A673 (cell line): ENCODE measurements around the gene AKR1D1. TPM values are rescaled to one million over a fixed set of nuclear protein-coding genes. Genes with fewer than 3 reads are reported as not detected.
"Not testable (repeated sequence)": the region's sequence is repeated elsewhere in the genome, so short reads cannot be mapped to it uniquely, and the experiment has no call there.

Experiments used
- BruUV-seq: library from RNA; stranded (reverse); fragments of 400-500 nt; replicated peaks from 2 replicates; lab custom pipeline; 2021; lab: Mats Ljungman, UMichigan
- CTCF ChIA-PET: fragments of 300-600 bp; sonication (Branson Sonifier 250); formaldehyde crosslinking; loops from one replicate; lab custom pipeline; 2022; ENCODE audit warnings: antibody characterized with exemption; lab: Charles Lee
- POLR2A ChIA-PET: fragments of 300-600 bp; sonication (Branson Sonifier 250); formaldehyde crosslinking; loops from one replicate; lab custom pipeline; 2022; ENCODE audit warnings: antibody characterized with exemption; ENCODE audit not compliant: low non-redundant PET; lab: Charles Lee
- DNase-seq: peaks from one replicate; pipeline ENCODE4 v3.0.0-alpha.2; 2015; ENCODE audit warnings: low spot score
- H3K27ac ChIP-seq: fragments of 200-600 bp; sonication (generic); 2 replicates; pipeline ENCODE4 v1.5.1; 2016; ENCODE audit warnings: mixed run types, low read depth, mild to moderate bottlenecking, mixed read lengths, antibody characterized with exemption, low read length; ENCODE audit not compliant: poor library complexity, severe bottlenecking
- H3K27me3 ChIP-seq: fragments of 200-600 bp; sonication (generic); replicated peaks from 2 replicates; pipeline ENCODE4 v1.6.1; 2017; ENCODE audit warnings: mixed run types, low read depth, mild to moderate bottlenecking, mixed read lengths, antibody characterized with exemption, low read length; ENCODE audit not compliant: insufficient read depth, poor library complexity
- H3K36me3 ChIP-seq: fragments of 200-600 bp; sonication (generic); 2 replicates; pipeline ENCODE4 v1.6.1; 2016; ENCODE audit warnings: mixed run types, mild to moderate bottlenecking, mixed read lengths, antibody characterized with exemption, low read length; ENCODE audit not compliant: insufficient read depth, poor library complexity, severe bottlenecking
- H3K4me1 ChIP-seq: fragments of 200-600 bp; sonication (generic); 2 replicates; pipeline ENCODE4 v1.6.1; 2017; ENCODE audit warnings: mixed run types, mild to moderate bottlenecking, mixed read lengths, antibody characterized with exemption, low read length; ENCODE audit not compliant: insufficient read depth, poor library complexity, severe bottlenecking
- H3K4me3 ChIP-seq: fragments of 200-600 bp; sonication (generic); 2 replicates; pipeline ENCODE4 v1.5.1; 2016; ENCODE audit warnings: low read depth, mixed run types, mild to moderate bottlenecking, mixed read lengths, low read length; ENCODE audit not compliant: poor library complexity, severe bottlenecking
- H3K9me3 ChIP-seq: fragments of 200-600 bp; sonication (generic); 2 replicates; pipeline ENCODE4 v1.6.1; 2016; ENCODE audit warnings: mixed run types, low read depth, mild to moderate bottlenecking, mixed read lengths, antibody characterized with exemption, low read length; ENCODE audit not compliant: poor library complexity, severe bottlenecking
- CTCF ChIP-seq: fragments of 300-800, 200-600 bp; sonication (generic); conservative IDR thresholded peaks from 2 replicates; pipeline ENCODE4 v1.5.1; 2017; ENCODE audit warnings: low read depth, mild to moderate bottlenecking, antibody characterized with exemption, low read length, moderate library complexity, mixed read lengths
- EZH2 ChIP-seq: fragments of 200-600 bp; sonication (generic); IDR thresholded peaks from 2 replicates; pipeline ENCODE4 v1.6.1; 2017; ENCODE audit warnings: borderline replicate concordance, low read depth, mild to moderate bottlenecking, mixed read lengths, antibody characterized with exemption, low read length; ENCODE audit not compliant: poor library complexity, severe bottlenecking
- intact Hi-C: fragments of 100-400 bp; cut with micrococcal nuclease; formaldehyde crosslinking; loops from one replicate; pipeline ENCODE4 v1.10.0; 2022; ENCODE audit not compliant: unreplicated experiment
- total RNA-seq: library from RNA; stranded (reverse); gene quantifications from 2 replicates; pipeline ENCODE4 v1.2.3, GENCODE V29; 2021

The AKR1D1 gene
- total RNA-seq, 1 experiment from 2014 or later = not detected

DNA sequence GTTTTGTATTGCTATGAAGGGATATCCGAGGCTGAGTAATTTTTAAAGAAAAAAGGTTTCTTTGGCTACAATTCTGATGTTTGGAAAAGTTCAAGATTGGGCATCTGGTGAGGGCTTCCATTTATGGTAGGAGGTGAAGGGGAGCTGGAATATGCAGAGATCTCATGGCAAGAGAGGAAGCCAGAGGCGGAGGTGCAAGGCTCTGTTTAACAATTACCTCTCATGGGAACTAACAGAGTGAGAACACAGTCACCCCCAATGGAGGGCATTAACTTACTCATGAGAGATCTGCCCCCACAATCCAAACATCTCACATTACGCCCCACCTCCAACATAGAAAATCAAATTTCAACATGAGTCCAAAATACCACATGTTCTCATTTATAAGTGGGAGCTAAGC is 62.0 kb downstream of the AKR1D1 start:
- ChIA-PET CTCF (no interaction called here), POLR2A (no interaction called here)
- Histone ChIP-seq H3K36me3 (no peaks in the 10 kb centered on the region), H3K27me3 (no peaks in the 10 kb centered on the region), H3K4me1 (no peaks in the 10 kb centered on the region), H3K4me3 (no peak overlapping the region), H3K9me3 (no peaks in the 10 kb centered on the region), H3K27ac (no peak overlapping the region)
- DNase-seq = no peak
- no TSS peak for BruUV-seq
- intact Hi-C loops = no loop called here
- TF ChIP-seq EZH2 (no peak), CTCF (no peak)

- no peaks in the 10 kb centered on the region for H3K27me3 ChIP-seq
- H3K4me3 ChIP-seq = no peak overlapping the region
- TF ChIP-seq CTCF (no peak), EZH2 (no peak)
- ChIA-PET CTCF (no interaction called here), POLR2A (no interaction called here)
- no peaks in the 10 kb centered on the region for H3K36me3 ChIP-seq
- no peak overlapping the region for H3K27ac ChIP-seq
- no TSS peak for BruUV-seq
- intact Hi-C loops = no loop called here
- no peaks in the 10 kb centered on the region for H3K4me1 ChIP-seq
- DNase-seq = no peak
- no peaks in the 10 kb centered on the region for H3K9me3 ChIP-seq
These were observed 66.4 kb downstream of the AKR1D1 start for GRCh38 chr7:138142583-138143201.

DNA sequence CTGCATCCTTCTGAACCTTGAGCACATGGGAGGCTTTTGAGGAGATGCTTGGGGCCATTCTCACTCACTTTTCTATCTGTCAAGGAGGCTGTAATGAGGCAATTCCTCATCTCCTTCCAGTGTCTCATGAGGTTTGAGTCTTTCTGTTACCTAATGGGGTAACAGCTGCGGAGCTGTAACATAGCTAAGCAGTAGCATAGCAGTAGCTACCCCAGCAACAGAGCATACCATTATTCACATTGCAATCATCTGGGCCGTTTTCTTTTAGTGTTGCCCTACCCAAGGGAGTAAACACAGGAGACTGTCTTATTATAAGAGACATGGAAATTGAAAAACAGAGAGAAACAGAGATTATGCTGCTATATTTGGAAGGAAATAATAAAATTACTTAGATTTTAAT is 68.7 kb downstream of the AKR1D1 start:
- no peak overlapping the region for H3K4me3 ChIP-seq
- no peaks in the 10 kb centered on the region for H3K27me3 ChIP-seq
- H3K27ac ChIP-seq = no peak overlapping the region
- no peaks in the 10 kb centered on the region for H3K9me3 ChIP-seq
- BruUV-seq = no TSS peak
- no peaks in the 10 kb centered on the region for H3K4me1 ChIP-seq
- ChIA-PET CTCF (no interaction called here), POLR2A (interaction anchor here (0.6 kb wide), 1 partner anchor 826 kb away, joined by 3 read pairs; no protein-coding TSS in a partner anchor)
- DNase-seq = no peak
- TF ChIP-seq CTCF (no peak), EZH2 (no peak)
- no peaks in the 10 kb centered on the region for H3K36me3 ChIP-seq
- intact Hi-C loops = no loop called here

GRCh38 chr7:138146221-138146620 is 70.0 kb downstream of the AKR1D1 start:
- H3K4me1 ChIP-seq, BruUV-seq, DNase-seq, POLR2A ChIA-PET, H3K9me3 ChIP-seq, intact Hi-C loops, H3K27ac ChIP-seq, H3K27me3 ChIP-seq, H3K4me3 ChIP-seq, CTCF ChIA-PET, H3K36me3 ChIP-seq: not testable (repeated sequence)

DNA sequence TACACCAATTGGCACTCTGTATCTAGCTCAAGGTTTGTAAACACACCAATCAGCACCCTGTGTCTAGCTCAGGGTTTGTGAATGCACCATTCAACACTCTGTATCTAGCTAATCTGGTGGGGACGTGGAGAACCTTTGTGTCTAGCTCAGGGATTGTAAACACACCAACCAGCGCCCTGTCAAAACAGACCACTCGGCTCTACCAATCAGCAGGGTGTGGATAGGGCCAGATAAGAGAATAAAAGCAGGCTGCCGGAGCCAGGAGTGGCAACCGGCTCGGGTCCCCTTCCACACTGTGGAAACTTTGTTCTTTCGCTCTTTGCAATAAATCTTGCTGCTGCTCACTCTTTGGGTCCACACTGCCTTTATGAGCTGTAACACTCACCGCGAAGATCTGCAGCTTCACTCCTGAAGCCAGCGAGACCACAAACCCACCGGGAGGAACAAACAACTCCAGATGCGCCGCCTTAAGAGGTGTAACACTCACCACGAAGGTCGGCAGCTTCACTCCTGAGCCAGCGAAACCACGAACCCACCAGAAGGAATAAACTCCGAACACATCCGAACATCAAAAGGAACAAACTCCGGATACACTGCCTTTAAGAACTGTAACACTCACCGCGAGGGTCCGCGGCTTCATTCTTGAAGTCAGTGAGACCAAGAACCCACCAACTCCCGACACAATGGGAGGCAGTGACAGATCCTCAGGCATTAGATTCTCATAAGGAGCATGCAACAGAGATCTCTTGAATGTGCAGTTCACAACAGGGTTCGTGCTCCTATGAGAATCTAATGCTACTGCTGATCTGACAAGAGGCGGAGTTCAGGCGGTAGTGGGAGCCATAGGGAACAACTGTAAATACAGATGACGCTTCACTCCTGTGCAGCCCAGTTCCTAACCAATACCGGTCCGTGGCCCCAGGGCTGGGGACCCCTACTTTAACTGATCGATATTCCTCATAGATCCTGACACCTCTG is 70.8 kb downstream of the AKR1D1 start:
- H3K4me3 ChIP-seq, DNase-seq, POLR2A ChIA-PET, CTCF ChIA-PET, BruUV-seq, intact Hi-C loops, H3K9me3 ChIP-seq, H3K36me3 ChIP-seq, H3K4me1 ChIP-seq, H3K27me3 ChIP-seq, H3K27ac ChIP-seq: not testable (repeated sequence)
